DND-41 (cell line): ENCODE measurements around the gene COL6A2.
"Not testable (repeated sequence)": the region's sequence is repeated elsewhere in the genome, so short reads cannot be mapped to it uniquely, and the experiment has no call there.

ENCODE experiments used
- ATAC-seq: fragments of 200-7000 bp; cut with Tn5 transposase; 3 replicates; pipeline ENCODE4 v1.9.1; 2021; ENCODE audit warnings: low read depth; ENCODE audit not compliant: insufficient read depth
- DNase-seq: peaks from one replicate; pipeline ENCODE4 v3.0.0-alpha.2; 2020
- H2AFZ ChIP-seq: 2 replicates; pipeline ENCODE4 v1.6.0; 2012; ENCODE audit warnings: low read depth, low read length
- H3K27ac ChIP-seq: 2 replicates; pipeline ENCODE4 v1.5.1; 2012; ENCODE audit warnings: low read length, inconsistent platforms
- H3K27me3 ChIP-seq: fragments of 200-600 bp; sonication (generic); 2 replicates; pipeline ENCODE4 v1.6.0; 2012; ENCODE audit warnings: low read length, mild to moderate bottlenecking, inconsistent platforms; ENCODE audit not compliant: insufficient read depth, poor library complexity
- H3K36me3 ChIP-seq: 2 replicates; pipeline ENCODE4 v1.5.1; 2012; ENCODE audit warnings: low read length, inconsistent platforms; ENCODE audit not compliant: insufficient read depth
- H3K4me1 ChIP-seq: 2 replicates; pipeline ENCODE4 v1.5.1; 2012; ENCODE audit warnings: mild to moderate bottlenecking, low read length; ENCODE audit not compliant: insufficient read depth
- H3K4me2 ChIP-seq: 2 replicates; pipeline ENCODE4 v1.6.0; 2012; ENCODE audit warnings: mild to moderate bottlenecking, moderate library complexity, low read length, inconsistent platforms; ENCODE audit not compliant: insufficient read depth
- H3K4me3 ChIP-seq, 2 experiments: fragments of 200-600 bp in 1 of 2; shearing (Covaris generic) in 1 of 2; 2 replicates each; pipeline ENCODE4 v1.5.1; 2012 to 2016; ENCODE audit warnings: inconsistent platforms in 2 of 2, low read length in 2 of 2, mild to moderate bottlenecking in 2 of 2, low read depth in 1 of 2, moderate library complexity in 1 of 2
- H3K79me2 ChIP-seq: 2 replicates; pipeline ENCODE4 v1.6.0; 2012; ENCODE audit warnings: low read length, inconsistent platforms; ENCODE audit not compliant: insufficient read depth
- H3K9ac ChIP-seq: 2 replicates; pipeline ENCODE4 v1.6.0; 2012; ENCODE audit warnings: low read depth, mild to moderate bottlenecking, inconsistent platforms, low read length, moderate library complexity
- H3K9me3 ChIP-seq: 2 replicates; pipeline ENCODE4 v1.5.1; 2012; ENCODE audit warnings: low read length, moderate library complexity, mild to moderate bottlenecking, inconsistent platforms; ENCODE audit not compliant: insufficient read depth, severe bottlenecking
- H4K20me1 ChIP-seq: 2 replicates; pipeline ENCODE4 v1.6.0; 2012; ENCODE audit warnings: low read length; ENCODE audit not compliant: insufficient read depth
- CTCF ChIP-seq: IDR thresholded peaks from 2 replicates; pipeline ENCODE4 v1.5.1; 2012; ENCODE audit warnings: borderline replicate concordance, low read length, moderate library complexity, mild to moderate bottlenecking; ENCODE audit not compliant: poor library complexity, severe bottlenecking; ENCODE audit errors: extremely low read depth
- EZH2 ChIP-seq: IDR thresholded peaks from 3 replicates; pipeline ENCODE4 v1.6.1; 2012; ENCODE audit warnings: borderline replicate concordance, low read depth, mild to moderate bottlenecking, moderate library complexity, low read length, inconsistent platforms; ENCODE audit not compliant: severe bottlenecking

Gene COL6A2

GRCh38 chr21:46069166-46069565, 28.7 kb upstream of the COL6A2 start:
- no peak overlapping the region for H3K4me2 ChIP-seq
- peaks cover 19% of the 10 kb centered on the region for H3K27me3 ChIP-seq

GRCh38 chr21:46069719-46070279, 28.1 kb upstream of the COL6A2 start:
- Histone ChIP-seq H3K4me2 (no peak overlapping the region), H3K9me3 (peaks cover 3% of the 10 kb centered on the region), H4K20me1 (no peaks in the 10 kb centered on the region; the same call in 1 of the 2 replicates), H3K27ac (no peak overlapping the region), H2AFZ (no peak overlapping the region), H3K9ac (no peak overlapping the region), H3K4me1 (0 out of 2 replicates have a peak, but pooled peaks cover 4% of the 10 kb centered on the region), H3K79me2 (no peaks in the 10 kb centered on the region), H3K4me3 (no peak overlapping the region), H3K36me3 (no peaks in the 10 kb centered on the region), H3K27me3 (peaks cover 19% of the 10 kb centered on the region)
- ATAC-seq (no peak), DNase-seq (no peak)
- no peak for TF ChIP-seq CTCF
- TF ChIP-seq EZH2, result no peak

More at GRCh38 chr21:46069166-46069565, 28.7 kb upstream of the COL6A2 start:
- Histone ChIP-seq H3K9ac (no peak overlapping the region), H3K79me2 (no peaks in the 10 kb centered on the region), H3K27ac (no peak overlapping the region), H4K20me1 (no peaks in the 10 kb centered on the region; the same call in 1 of the 2 replicates), H3K4me3 (no peak overlapping the region), H3K9me3 (peaks cover 3% of the 10 kb centered on the region), H3K36me3 (no peaks in the 10 kb centered on the region), H3K4me1 (0 out of 2 replicates have a peak, but pooled peaks cover 4% of the 10 kb centered on the region), H2AFZ (no peak overlapping the region)
- no peak for TF ChIP-seq EZH2
- DNase-seq (no peak), ATAC-seq (no peak)

GRCh38 chr21:46071082-46071481, 26.8 kb upstream of the COL6A2 start:
- no peaks in the 10 kb centered on the region for H4K20me1 ChIP-seq
- H3K4me1 ChIP-seq, result no peaks in the 10 kb centered on the region
- no peak overlapping the region for H3K4me2 ChIP-seq
- no peak for DNase-seq
- no peak overlapping the region for H2AFZ ChIP-seq
- no peaks in the 10 kb centered on the region for H3K36me3 ChIP-seq
- ATAC-seq, result no peak
- no peaks in the 10 kb centered on the region for H3K79me2 ChIP-seq
- TF ChIP-seq CTCF, result no peak
- TF ChIP-seq EZH2, result no peak
- H3K9me3 ChIP-seq, result peaks cover 3% of the 10 kb centered on the region
- H3K27ac ChIP-seq, result no peak overlapping the region
- H3K9ac ChIP-seq, result no peak overlapping the region
- no peak overlapping the region for H3K4me3 ChIP-seq
- peaks cover 9% of the 10 kb centered on the region for H3K27me3 ChIP-seq

- not testable (repeated sequence) for ATAC-seq, H2AFZ ChIP-seq, H3K4me3 ChIP-seq, H3K4me2 ChIP-seq, H3K36me3 ChIP-seq, H3K9me3 ChIP-seq, H3K27ac ChIP-seq, H3K4me1 ChIP-seq, DNase-seq, H3K9ac ChIP-seq, H3K27me3 ChIP-seq, H3K79me2 ChIP-seq, H4K20me1 ChIP-seq
These were observed 21.2 kb upstream of the COL6A2 start for GRCh38 chr21:46076724-46077123.
